GM18505 (cell line): ENCODE data around the gene LRRC39.

Experiments
- ATAC-seq: cut with Tn5 transposase; IDR thresholded peaks from one replicate; pipeline ENCODE4 v1.9.1; 2021; ENCODE audit not compliant: unreplicated experiment
- POLR2A ChIP-seq: IDR thresholded peaks from 4 replicates; pipeline ENCODE4 v1.6.1; 2011; ENCODE audit warnings: borderline replicate concordance; ENCODE audit not compliant: insufficient read depth, insufficient read length; ENCODE audit errors: extremely low read depth

The LRRC39 gene

DNA sequence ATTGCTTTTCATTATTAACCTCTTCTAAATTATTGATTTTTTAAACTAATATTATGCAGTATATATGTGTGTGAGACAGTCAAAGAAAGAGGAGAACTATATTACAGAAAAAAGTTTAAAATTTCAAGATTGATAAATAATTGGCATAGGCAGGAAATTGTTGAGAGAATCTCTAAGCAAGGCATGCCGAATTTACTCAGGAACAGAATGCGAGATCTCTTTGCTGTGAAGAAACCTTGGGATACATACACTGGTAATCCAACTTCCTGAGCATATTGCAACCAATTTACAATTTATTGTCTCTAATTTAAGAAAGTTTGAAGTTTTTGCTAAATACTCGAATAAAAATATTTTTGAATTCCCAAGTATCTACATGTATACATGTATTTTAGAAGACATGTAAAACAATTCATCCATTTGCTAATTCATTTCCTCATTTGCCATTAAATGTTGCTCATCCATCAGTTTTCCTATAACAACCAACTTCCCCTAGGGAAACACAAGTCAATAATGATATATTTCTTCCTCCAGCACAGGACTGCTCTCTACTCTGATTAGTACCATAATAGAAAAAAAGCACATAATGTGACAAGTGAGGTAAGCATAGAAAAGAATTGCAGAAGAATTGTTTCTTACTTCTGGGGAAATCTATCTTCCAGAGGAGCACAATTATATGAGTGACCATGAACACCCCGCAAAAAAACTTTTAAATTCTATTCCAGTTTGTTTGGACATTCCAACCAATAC, 588 bp downstream of the LRRC39 start:
- no peak for TF ChIP-seq POLR2A
- ATAC-seq = no peak

DNA sequence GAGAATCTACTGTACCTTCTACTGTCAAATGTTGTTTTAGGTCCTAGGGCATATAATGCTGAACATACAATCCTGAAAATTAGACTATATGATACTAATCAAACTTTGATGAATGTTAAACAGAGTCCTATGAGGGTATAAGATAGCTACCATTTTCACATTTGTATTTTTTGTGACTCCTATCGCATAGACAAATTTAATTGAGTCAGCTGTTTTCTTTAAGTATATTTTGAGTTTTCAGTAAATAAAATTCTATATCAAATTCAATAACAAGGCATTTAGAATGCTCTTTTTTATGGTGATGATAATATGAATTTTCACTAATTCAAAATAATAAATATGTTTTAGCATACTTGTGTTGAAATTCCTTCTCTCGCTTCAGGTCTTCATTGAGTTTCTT, 10.0 kb downstream of the LRRC39 start:
- no peak for ATAC-seq
- no peak for TF ChIP-seq POLR2A

DNA sequence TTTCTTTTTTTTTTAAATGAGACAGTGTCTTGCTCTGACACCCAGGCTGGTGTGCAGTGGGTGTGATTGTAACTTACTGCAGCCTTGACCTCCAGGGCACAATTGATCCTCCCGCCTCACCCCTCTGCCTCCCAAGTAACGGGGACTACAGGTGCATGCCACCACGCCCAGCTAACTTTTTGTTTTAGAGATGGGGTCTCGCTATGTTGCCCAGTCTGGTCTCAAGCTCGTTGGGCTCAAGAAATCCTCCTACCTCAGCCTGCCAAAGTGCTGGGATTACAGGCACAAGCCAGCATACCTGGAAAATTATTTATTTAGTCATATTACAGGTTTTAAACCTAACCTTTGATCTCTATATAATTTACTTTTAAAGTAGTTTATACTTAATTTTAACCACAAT, 13.4 kb downstream of the LRRC39 start:
- no peak for ATAC-seq
- no peak for TF ChIP-seq POLR2A

DNA sequence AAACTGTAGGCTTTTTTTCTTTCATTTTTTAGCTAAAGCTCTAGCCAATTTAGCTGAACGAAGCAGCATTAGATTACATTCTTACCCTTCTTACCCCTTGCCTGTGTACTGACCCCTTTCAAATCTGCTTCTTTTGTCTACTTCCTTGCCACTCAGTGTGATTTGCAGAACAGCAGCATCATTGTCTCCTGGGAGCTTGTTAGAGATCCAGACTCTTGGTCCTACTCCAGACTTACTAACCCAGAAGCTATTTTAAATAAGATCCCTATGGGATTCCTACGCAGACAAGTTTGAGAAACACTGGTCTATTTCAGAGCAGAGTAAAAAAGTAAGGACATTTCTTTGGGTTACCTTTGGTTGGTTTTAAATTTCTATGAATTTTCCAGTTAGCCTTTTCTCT, 13.8 kb downstream of the LRRC39 start:
- no peak for ATAC-seq
- no peak for TF ChIP-seq POLR2A

DNA sequence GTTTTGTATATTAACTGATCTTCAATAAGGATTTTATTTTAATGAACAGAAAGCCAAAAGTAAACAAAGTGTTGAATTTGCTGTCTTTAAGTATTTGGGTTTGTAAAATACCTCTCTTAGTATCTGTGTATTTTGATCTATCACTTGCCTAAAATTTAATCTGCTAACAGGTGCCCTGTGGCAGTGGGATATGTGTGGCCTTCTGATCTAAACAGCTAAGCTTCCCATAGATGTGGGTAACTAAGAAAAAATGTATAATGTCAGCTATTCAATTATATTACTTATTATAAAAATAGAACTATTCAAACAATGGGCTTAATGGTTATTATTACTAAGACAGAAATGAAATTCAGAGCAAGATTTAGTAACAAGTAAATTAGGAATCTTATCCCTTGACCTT, 15.2 kb downstream of the LRRC39 start:
- no peak for ATAC-seq
- TF ChIP-seq POLR2A = no peak

DNA sequence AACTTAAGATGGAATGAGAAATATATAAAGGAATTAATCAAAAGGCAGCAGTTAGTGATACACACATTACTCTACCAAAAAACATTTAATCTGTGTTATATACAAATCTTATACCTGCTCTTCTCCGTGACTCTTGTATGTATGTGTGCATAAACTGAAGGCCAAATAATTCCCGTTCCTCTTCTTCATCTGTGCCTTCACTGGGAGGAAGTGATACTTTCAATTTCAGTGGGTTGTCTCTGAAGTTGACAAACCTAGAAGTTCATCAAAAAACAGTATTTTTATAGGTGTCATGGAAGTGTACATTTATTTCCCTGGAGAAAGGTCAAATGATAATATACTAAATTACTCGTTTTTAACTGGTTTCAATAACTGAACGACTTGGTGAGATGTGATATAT, 25.8 kb downstream of the LRRC39 start:
- no peak for ATAC-seq
- TF ChIP-seq POLR2A = no peak

DNA sequence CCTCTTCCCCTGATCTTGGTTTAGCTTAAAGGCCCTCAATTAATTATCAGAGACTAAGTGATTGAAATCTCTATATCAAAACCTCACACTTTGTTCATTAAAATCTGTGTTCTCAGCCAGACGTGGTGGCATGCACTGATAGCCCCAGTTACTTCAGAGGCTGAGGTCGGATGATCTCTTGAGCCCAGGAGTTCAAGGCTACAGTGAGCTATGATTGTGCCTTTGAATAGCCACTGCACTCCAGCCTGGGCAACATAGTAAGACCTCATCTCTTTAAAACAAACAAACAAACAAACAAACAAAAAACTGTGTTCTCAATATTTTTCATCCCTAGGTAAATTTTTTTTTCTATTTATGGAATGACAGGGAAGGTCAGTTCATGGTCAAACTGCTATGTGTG, 26.4 kb downstream of the LRRC39 start:
- TF ChIP-seq POLR2A = no peak
- no peak for ATAC-seq

DNA sequence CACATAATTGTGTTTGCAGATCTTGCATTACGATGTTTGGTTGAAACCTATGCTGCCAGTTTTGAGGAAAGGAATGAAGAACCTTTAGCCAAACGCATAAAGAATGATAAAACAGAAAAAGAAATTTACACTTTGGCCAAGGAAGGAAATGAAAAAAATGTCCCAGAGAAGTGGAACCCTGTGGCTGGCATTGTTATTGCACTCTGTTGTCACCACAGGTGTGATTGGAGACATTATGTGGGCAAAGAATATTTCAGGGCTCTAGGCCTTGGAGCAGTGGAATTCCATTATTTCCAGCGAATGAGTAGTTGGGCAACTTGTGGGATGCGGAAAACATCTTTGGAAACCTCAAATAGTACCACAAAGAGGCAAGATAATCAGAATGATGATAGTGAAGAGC, 30.2 kb downstream of the LRRC39 start:
- no peak for TF ChIP-seq POLR2A
- ATAC-seq = no peak

DNA sequence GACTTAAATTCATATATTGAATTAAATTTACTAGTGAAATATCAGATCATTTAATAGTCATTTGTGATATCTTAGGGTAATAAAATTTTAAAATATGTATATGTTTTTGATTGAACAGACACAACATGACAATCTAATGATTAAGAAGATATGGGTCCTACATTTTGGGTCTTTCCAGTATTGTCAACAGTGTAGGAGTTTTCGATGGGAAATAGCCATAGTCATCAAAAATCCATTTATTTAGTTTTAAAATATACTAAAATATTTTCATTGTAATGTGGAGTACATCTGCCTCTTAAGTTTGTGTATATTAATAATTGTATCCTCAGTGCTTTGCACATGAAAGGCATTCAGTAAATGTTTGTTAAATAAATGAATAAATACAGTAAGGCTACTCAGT, 31.1 kb downstream of the LRRC39 start:
- no peak for ATAC-seq
- no peak for TF ChIP-seq POLR2A

DNA sequence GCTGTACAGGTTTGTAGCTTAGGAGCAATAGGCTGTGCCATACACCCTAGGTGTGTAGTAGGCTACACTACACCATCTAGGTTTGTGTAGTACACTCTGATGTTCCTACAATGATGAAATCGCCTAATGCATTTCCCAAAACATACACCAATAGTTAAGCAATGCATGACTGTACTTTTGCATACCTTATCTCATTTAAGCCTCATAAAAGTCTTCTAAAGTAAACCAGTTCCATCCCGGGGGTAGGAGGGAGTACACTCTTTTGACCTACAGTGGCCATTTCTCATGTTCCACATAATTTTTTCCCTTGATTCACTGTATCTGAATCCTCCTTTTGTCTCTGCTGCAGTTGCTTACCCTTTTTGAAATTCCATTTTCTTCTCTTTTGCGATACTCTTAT, 32.9 kb downstream of the LRRC39 start:
- ATAC-seq = no peak
- TF ChIP-seq POLR2A = no peak

DNA sequence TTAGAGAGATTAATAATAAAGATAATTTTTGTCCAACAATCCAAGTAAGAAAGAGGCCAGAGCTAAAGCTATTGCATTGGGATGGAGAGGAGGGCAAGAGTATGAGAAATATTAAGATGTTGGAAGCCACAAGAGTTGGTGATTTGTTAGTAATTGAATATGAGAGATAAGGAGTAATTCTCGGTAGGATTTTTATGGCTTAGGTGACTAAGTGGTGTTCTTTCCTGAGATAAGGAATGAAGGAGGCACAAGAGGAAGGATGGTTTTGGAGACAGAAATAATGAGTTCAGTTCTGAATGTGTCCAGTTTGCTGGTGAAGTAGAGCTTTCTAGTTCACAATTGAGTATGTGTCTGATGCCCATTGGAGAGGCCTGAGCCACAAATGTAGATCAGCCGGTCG, 35.7 kb downstream of the LRRC39 start:
- no peak for TF ChIP-seq POLR2A
- ATAC-seq = no peak

DNA sequence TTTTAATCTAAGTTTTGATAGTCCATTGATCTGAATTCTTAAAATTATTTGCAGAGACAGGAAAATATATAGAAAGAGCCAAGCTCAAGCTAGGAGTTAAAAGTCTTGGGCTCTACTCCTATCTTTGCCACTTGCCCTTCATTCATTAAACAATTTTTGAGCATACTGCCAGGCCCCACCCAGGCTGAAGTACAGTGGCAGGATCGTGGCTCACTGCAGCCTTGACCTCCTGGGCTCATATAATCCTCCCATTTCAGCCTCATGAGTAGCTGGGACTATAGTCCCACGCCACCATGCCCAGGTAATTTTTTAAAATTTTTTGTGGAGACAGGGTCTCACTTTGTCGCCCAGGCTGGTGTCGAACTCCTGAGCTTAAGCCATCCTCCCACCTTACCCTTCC, 36.9 kb downstream of the LRRC39 start:
- no peak for ATAC-seq
- no peak for TF ChIP-seq POLR2A

DNA sequence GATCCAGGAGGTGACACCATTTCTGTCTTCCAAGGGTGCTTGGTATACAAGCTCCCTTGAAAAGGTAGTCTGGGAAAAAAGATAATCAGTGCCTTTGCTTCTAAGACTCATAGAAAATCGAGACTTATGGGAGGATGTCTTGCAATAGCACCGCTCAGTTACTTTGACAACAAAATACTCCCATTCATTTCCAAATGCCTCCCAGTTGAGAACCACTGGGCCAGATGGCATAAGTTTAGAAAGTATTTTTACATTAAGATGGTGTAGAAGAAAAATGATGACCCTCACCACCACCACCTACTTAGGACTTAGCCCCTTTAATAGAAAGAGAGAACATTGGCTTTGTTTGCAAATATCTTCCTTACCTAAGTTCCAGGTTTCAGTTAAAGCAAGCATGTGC, 40.5 kb downstream of the LRRC39 start:
- TF ChIP-seq POLR2A = no peak
- no peak for ATAC-seq

DNA sequence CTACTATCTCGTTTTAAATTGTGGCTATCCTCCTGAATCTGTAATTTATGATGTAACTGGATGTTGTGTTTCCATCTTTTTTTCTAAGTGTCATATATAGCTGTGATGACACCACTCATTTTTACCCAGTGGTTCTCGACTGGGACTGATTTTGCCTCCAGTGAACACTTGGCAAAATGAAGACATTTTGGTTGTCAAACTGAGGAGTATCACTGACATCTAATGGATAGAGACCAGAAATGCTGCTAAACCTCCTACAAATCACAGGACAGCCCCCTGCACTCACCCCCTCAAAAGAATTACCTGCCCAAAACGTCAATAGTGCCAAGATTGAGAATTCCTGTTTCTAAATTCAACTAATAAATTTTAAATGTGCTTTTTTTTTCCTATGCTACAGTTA, 43.2 kb downstream of the LRRC39 start:
- no peak for TF ChIP-seq POLR2A

More for the DNA sequence above, 43.2 kb downstream of the LRRC39 start:
- no peak for ATAC-seq
